ENCODE results near the gene PHLDA1. TPM values are rescaled to one million over a fixed set of nuclear protein-coding genes. Genes with fewer than 3 reads are reported as not detected.
A peak's percentile ranks its signal among the peaks of the same experiment; 100 is the strongest.

The PHLDA1 gene
- total and polyA plus RNA-seq, 2 of the 13 experiments (the other 11 are each of a cell fraction or from before 2014, with no cell fraction given): 33.8 to 41.0 TPM

- 0 out of 2 replicates have a peak, but pooled peaks have one; percentile 26 for TF ChIP-seq CENPT (CRISPR knock-in tag; IDR thresholded peaks at IDR 0.05; ENCODE audit: low read depth)
- TF ChIP-seq ZNF691 (CRISPR knock-in tag; IDR thresholded peaks at IDR 0.05; ENCODE audit: borderline replicate concordance, low read depth): peak; percentile 68; the same call in 1 of the 2 replicates
- no peak for TF ChIP-seq TRIM22 (IDR thresholded peaks at IDR 0.05)
- no peak for TF ChIP-seq ZNF24 (IDR thresholded peaks at IDR 0.05)
- peak; percentile 80 for TF ChIP-seq RXRA (CRISPR knock-in tag; IDR thresholded peaks at IDR 0.05)
- peak; percentile 96 for TF ChIP-seq REL (CRISPR knock-in tag; conservative IDR thresholded peaks at IDR 0.05)
- TF ChIP-seq THAP11 (CRISPR knock-in tag; IDR thresholded peaks at IDR 0.05): peak; percentile 62
- peak; percentile 79; the same call in 1 of the 2 replicates for TF ChIP-seq ZBTB2 (CRISPR knock-in tag; IDR thresholded peaks at IDR 0.05; ENCODE audit: low read depth)
- TF ChIP-seq MLX (CRISPR knock-in tag; IDR thresholded peaks at IDR 0.05): peak; percentile 62
- 0 out of 2 replicates have a peak, but pooled peaks have one; percentile 15 for TF ChIP-seq ZNF512 (CRISPR knock-in tag; IDR thresholded peaks at IDR 0.05)
- 0 out of 2 replicates have a peak, but pooled peaks have one; percentile 11 for TF ChIP-seq ATF5 (CRISPR knock-in tag; IDR thresholded peaks at IDR 0.05; ENCODE audit: low read depth)
- TF ChIP-seq ZNF629 (CRISPR knock-in tag; conservative IDR thresholded peaks at IDR 0.05): no peak
- peak; percentile 81 for TF ChIP-seq SKI (IDR thresholded peaks at IDR 0.05; ENCODE audit: partially characterized antibody)
- TF ChIP-seq MIER3 (CRISPR knock-in tag; IDR thresholded peaks at IDR 0.05; ENCODE audit: borderline replicate concordance): no peak; the same call in 1 of the 2 replicates
- no peak; the same call in none of the 2 replicates for TF ChIP-seq CBFB (CRISPR knock-in tag; IDR thresholded peaks at IDR 0.05)
- TF ChIP-seq NR2F1 (CRISPR knock-in tag; IDR thresholded peaks at IDR 0.05): no peak
- TF ChIP-seq ZNF275 (CRISPR knock-in tag; IDR thresholded peaks at IDR 0.05; ENCODE audit: borderline replicate concordance): peak; percentile 93
- TF ChIP-seq TFE3 (CRISPR knock-in tag; IDR thresholded peaks at IDR 0.05): peak; percentile 18; the same call in 1 of the 2 replicates
Observed at GRCh38 chr12:76031414-76032042, at the start of gene PHLDA1 (continued).
